Mesothelial cell of epicardium (in vitro differentiated cells): Measurements from ENCODE around the gene KLHL29. TPM values are rescaled to one million over a fixed set of nuclear protein-coding genes. Genes with fewer than 3 reads are reported as not detected.
A peak's percentile ranks its signal among the peaks of the same experiment; 100 is the strongest.

ENCODE experiments used
- DNase-seq, 2 experiments: peaks; one replicate each; pipeline ENCODE4 v3.0.0; 2021; ENCODE audit warnings: low spot score in 2 of 2; ENCODE audit not compliant: unreplicated experiment in 2 of 2
- H3K27ac Mint-ChIP-seq: 2 replicates; pipeline ENCODE4 v1.8.0; 2021; ENCODE audit warnings: mixed read lengths
- H3K27me3 Mint-ChIP-seq: 2 replicates; pipeline ENCODE4 v1.8.0; 2021; ENCODE audit warnings: low read depth, mixed read lengths
- H3K36me3 Mint-ChIP-seq: 2 replicates; pipeline ENCODE4 v1.8.0; 2021; ENCODE audit warnings: mixed read lengths
- H3K4me1 Mint-ChIP-seq: 2 replicates; pipeline ENCODE4 v1.8.0; 2021; ENCODE audit warnings: mixed read lengths
- H3K4me3 Mint-ChIP-seq: 2 replicates; pipeline ENCODE4 v1.8.0; 2021; ENCODE audit warnings: mild to moderate bottlenecking, moderate library complexity, mixed read lengths
- H3K9me3 Mint-ChIP-seq: 2 replicates; pipeline ENCODE4 v1.8.0; 2021; ENCODE audit warnings: mixed read lengths
- total RNA-seq: library from RNA; stranded (reverse); gene quantifications from 3 replicates; pipeline ENCODE4 v1.2.1, GENCODE V29; 2021
- TF ChIP-seq, protein P1 (sequence below): fragments of 200-600 bp; sonication (generic); IDR thresholded peaks from one replicate; pipeline ENCODE4 v1.5.0; 2021; ENCODE audit warnings: antibody characterized with exemption; ENCODE audit not compliant: unreplicated experiment

KLHL29 gene
- total RNA-seq, 1 donor from 2014 or later, result 28.3 TPM

DNA sequence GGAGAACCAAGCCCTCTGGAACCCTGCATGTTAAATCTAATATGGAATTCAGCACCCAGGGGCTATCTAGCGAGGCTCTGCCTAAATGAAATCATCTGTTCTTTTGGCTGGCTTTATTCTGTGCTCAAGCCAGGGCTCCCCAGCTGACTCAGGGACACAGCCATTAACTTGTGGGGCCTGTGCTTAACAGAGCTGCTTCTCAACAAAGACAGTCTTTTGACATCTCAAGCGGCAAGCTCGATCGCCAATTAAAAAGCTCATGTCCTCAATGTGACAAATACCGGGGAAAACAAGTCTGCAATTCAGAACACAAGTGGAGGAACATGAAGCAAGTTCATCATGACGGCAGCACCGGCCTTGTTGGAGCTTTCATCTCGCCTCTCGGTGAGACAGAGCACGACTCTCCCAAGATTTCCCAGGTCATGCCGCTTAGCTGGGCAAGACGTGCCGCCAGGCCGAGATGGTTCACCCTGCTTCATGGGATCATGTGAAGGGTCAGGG is 64.9 kb downstream of the KLHL29 start:
- no peaks in the 10 kb centered on the region for H3K9me3 Mint-ChIP-seq
- H3K27me3 Mint-ChIP-seq, result no peaks in the 10 kb centered on the region
- H3K4me1 Mint-ChIP-seq, result peaks cover 19% of the 10 kb centered on the region
- no peak overlapping the region for H3K4me3 Mint-ChIP-seq
- no peak overlapping the region for H3K27ac Mint-ChIP-seq
- TF ChIP-seq, protein P1, sequence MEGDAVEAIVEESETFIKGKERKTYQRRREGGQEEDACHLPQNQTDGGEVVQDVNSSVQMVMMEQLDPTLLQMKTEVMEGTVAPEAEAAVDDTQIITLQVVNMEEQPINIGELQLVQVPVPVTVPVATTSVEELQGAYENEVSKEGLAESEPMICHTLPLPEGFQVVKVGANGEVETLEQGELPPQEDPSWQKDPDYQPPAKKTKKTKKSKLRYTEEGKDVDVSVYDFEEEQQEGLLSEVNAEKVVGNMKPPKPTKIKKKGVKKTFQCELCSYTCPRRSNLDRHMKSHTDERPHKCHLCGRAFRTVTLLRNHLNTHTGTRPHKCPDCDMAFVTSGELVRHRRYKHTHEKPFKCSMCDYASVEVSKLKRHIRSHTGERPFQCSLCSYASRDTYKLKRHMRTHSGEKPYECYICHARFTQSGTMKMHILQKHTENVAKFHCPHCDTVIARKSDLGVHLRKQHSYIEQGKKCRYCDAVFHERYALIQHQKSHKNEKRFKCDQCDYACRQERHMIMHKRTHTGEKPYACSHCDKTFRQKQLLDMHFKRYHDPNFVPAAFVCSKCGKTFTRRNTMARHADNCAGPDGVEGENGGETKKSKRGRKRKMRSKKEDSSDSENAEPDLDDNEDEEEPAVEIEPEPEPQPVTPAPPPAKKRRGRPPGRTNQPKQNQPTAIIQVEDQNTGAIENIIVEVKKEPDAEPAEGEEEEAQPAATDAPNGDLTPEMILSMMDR, result no peak
- DNase-seq, result no peak
- H3K36me3 Mint-ChIP-seq, result no peaks in the 10 kb centered on the region

DNA sequence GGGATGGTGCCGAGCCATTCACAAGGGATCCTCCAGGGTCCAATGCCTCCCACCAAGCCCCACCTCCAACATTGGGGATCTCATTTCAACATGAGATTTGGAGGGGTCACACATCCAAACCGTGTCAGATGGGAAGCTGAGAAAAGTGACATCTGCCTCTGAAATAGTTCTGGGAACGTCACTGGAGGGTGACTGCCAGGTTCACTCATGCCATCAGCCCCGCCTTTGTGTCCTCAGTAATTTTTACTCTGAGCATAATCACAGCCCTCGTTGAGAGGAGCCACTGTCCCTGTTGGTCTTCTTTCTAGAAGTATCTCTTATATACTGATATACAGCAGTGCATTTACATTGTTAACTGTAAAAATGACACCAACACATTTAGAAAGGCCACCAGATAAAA is 67.4 kb downstream of the KLHL29 start:
- TF ChIP-seq, protein P1, result no peak
- H3K27ac Mint-ChIP-seq, result no peak overlapping the region
- DNase-seq, result no peak
- H3K27me3 Mint-ChIP-seq, result no peaks in the 10 kb centered on the region
- H3K4me3 Mint-ChIP-seq, result no peak overlapping the region
- peaks cover 23% of the 10 kb centered on the region for H3K4me1 Mint-ChIP-seq
- no peaks in the 10 kb centered on the region for H3K9me3 Mint-ChIP-seq
- no peaks in the 10 kb centered on the region for H3K36me3 Mint-ChIP-seq

DNA sequence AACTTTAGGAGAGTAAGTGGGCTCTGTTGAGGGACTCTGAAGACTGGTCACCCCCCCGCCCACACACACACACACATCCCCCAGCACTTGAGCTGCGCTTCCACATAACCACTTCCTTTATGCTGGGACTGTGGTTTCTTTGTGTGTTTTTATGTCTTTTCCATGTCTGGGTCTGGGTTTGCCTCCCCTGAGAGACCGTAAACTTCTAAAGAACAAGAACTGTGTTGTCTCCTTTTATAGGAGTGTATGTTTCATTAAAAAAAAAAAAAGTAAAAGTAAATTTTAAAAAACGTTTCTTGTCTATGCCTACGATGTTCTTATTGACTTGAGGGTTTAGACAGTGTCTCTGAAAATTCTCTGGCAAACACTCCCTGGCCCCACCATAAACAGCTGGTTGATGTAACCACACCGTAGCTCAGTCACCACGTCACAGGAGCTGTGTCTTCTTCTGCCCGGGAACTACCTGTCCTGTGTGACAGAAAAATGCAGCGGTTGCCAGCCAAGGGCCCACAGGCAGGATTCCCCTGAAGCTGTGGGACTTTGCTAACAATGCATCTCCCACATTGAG is 68.0 kb downstream of the KLHL29 start:
- DNase-seq, result no peak
- TF ChIP-seq, protein P1, result no peak
- no peaks in the 10 kb centered on the region for H3K9me3 Mint-ChIP-seq
- H3K36me3 Mint-ChIP-seq, result no peaks in the 10 kb centered on the region
- H3K27me3 Mint-ChIP-seq, result no peaks in the 10 kb centered on the region
- peaks cover 23% of the 10 kb centered on the region for H3K4me1 Mint-ChIP-seq
- no peak overlapping the region for H3K4me3 Mint-ChIP-seq
- peak overlapping the region; percentile 67 for H3K27ac Mint-ChIP-seq

DNA sequence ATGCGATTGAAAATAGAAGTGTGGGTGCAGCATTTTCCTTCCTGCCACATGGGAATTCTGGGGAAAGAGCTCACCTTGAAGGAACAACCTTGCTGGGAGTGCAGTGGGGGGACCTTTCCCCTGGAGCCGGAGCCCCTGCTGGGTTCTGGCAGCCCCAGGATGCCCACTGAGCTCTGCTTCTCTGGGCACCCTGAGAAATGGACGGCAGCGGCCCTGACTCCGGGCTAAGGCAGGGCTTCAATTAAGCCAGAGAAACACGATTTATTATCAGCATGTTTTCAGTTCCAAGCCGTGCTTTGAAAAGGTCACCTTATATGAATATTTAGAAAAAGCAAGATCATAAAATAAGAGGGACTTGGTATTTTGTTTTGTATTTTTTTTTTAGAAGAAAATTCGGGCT is 68.5 kb downstream of the KLHL29 start:
- TF ChIP-seq, protein P1, result no peak
- Mint-ChIP-seq H3K4me3 (no peak overlapping the region), H3K36me3 (no peaks in the 10 kb centered on the region), H3K27me3 (no peaks in the 10 kb centered on the region), H3K4me1 (peaks cover 23% of the 10 kb centered on the region), H3K27ac (peak overlapping the region; percentile 67), H3K9me3 (no peaks in the 10 kb centered on the region)
- no peak for DNase-seq

DNA sequence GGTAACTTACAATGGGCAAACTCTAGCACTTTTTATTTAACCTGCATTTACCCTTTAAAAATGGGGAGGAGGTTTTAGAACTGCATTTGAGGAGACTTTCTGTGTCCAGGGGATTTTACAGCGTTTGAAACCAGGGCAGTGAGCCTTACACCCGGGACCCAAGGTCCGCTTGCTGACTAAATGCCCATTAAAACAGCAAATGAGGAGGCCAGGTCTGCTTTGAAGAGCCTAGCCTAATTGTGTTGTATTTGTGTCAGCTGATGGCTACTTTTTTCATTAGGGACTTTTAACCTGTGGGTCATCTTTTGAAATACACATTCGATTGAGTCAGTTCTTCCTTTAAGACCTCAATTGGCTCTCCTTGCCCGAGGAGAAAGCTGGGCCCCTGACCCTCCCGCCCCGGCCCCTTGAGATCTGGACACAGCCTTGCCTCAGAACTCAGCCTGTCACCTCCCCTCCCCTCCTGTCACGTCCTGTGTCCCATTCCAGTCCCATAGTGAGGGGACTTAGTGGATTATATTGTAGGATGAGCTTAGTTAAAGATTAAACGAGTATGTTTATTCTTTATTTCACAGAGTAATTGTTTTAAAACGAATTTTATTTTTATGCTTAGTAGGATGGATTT is 69.0 kb downstream of the KLHL29 start:
- Mint-ChIP-seq H3K9me3 (no peaks in the 10 kb centered on the region), H3K4me3 (no peak overlapping the region), H3K27ac (no peak overlapping the region), H3K4me1 (peaks cover 23% of the 10 kb centered on the region), H3K27me3 (no peaks in the 10 kb centered on the region), H3K36me3 (no peaks in the 10 kb centered on the region)
- TF ChIP-seq, protein P1, result no peak
- DNase-seq, result no peak
